Measurements from ENCODE around the gene TMEM181.

TMEM181 gene

GRCh38 chr6:158640519-158640918 is 80.6 kb downstream of the TMEM181 start:
- Histone ChIP-seq H3K36me3 (replicated peaks; ENCODE audit: low read depth, low read length) (peaks cover 15% of the 10 kb centered on the region), H2AFZ (ENCODE audit: low read depth, low read length) (no peak overlapping the region), H3K27me3 (ENCODE audit: low read depth, low read length) (no peaks in the 10 kb centered on the region), H3K9ac (ENCODE audit: low read length) (no peak overlapping the region), H3K9me3 (ENCODE audit: insufficient read depth, low read length) (no peaks in the 10 kb centered on the region), H4K20me1 (ENCODE audit: insufficient read depth, low read length) (no peaks in the 10 kb centered on the region), H3K4me3 (ENCODE audit: low read length) (no peak overlapping the region), H3K27ac (ENCODE audit: low read length) (no peak overlapping the region), H3K79me2 (ENCODE audit: low read length) (peaks cover 35% of the 10 kb centered on the region), H3K4me2 (ENCODE audit: low read length) (no peak overlapping the region), H3K4me1 (ENCODE audit: low read length) (peaks cover 12% of the 10 kb centered on the region)
- TF ChIP-seq EZH2phosphoT487 (IDR thresholded peaks at IDR 0.05; ENCODE audit: low read depth) (no peak), CTCF (IDR thresholded peaks at IDR 0.05; ENCODE audit: low read depth, low read length) (no peak)

- no peak for TF ChIP-seq CTCF (IDR thresholded peaks at IDR 0.05; ENCODE audit: low read depth, low read length)
- TF ChIP-seq EZH2phosphoT487 (IDR thresholded peaks at IDR 0.05; ENCODE audit: low read depth): no peak
- Histone ChIP-seq H3K4me1 (ENCODE audit: low read length) (peaks cover 16% of the 10 kb centered on the region), H3K36me3 (replicated peaks; ENCODE audit: low read depth, low read length) (peaks cover 10% of the 10 kb centered on the region), H3K79me2 (ENCODE audit: low read length) (peaks cover 35% of the 10 kb centered on the region), H3K9me3 (ENCODE audit: insufficient read depth, low read length) (no peaks in the 10 kb centered on the region), H3K4me2 (ENCODE audit: low read length) (no peak overlapping the region), H3K4me3 (ENCODE audit: low read length) (no peak overlapping the region), H2AFZ (ENCODE audit: low read depth, low read length) (no peak overlapping the region), H3K27me3 (ENCODE audit: low read depth, low read length) (no peaks in the 10 kb centered on the region), H3K27ac (ENCODE audit: low read length) (no peak overlapping the region), H3K9ac (ENCODE audit: low read length) (no peak overlapping the region), H4K20me1 (ENCODE audit: insufficient read depth, low read length) (no peaks in the 10 kb centered on the region)
Observed at GRCh38 chr6:158642097-158642601, 82.3 kb downstream of the TMEM181 start.

GRCh38 chr6:158643836-158644230 is 83.9 kb downstream of the TMEM181 start:
- Histone ChIP-seq H4K20me1 (ENCODE audit: insufficient read depth, low read length) (no peaks in the 10 kb centered on the region), H3K4me1 (ENCODE audit: low read length) (peaks cover 27% of the 10 kb centered on the region), H3K9me3 (ENCODE audit: insufficient read depth, low read length) (no peaks in the 10 kb centered on the region), H2AFZ (ENCODE audit: low read depth, low read length) (no peak overlapping the region), H3K36me3 (replicated peaks; ENCODE audit: low read depth, low read length) (peaks cover 10% of the 10 kb centered on the region), H3K79me2 (ENCODE audit: low read length) (peaks cover 35% of the 10 kb centered on the region), H3K4me3 (ENCODE audit: low read length) (peak overlapping the region; percentile 98), H3K9ac (ENCODE audit: low read length) (peak overlapping the region; percentile 88), H3K4me2 (ENCODE audit: low read length) (peak overlapping the region; percentile 96), H3K27me3 (ENCODE audit: low read depth, low read length) (no peaks in the 10 kb centered on the region), H3K27ac (ENCODE audit: low read length) (peak overlapping the region; percentile 38)
- TF ChIP-seq CTCF (IDR thresholded peaks at IDR 0.05; ENCODE audit: low read depth, low read length) (no peak), EZH2phosphoT487 (IDR thresholded peaks at IDR 0.05; ENCODE audit: low read depth) (no peak)

- peak within 1 kb of the TSS; percentile 88 for H2AFZ ChIP-seq (ENCODE audit: low read depth, low read length)
- H3K4me1 ChIP-seq (ENCODE audit: low read length): peaks cover 33% of the 10 kb centered on the region
- peak within 1 kb of the TSS; percentile 96 for H3K4me2 ChIP-seq (ENCODE audit: low read length)
- peak within 1 kb of the TSS; percentile 38 for H3K27ac ChIP-seq (ENCODE audit: low read length)
- H3K4me3 ChIP-seq (ENCODE audit: low read length): peak within 1 kb of the TSS; percentile 98
- peaks cover 10% of the 10 kb centered on the region for H3K36me3 ChIP-seq (replicated peaks; ENCODE audit: low read depth, low read length)
- TF ChIP-seq EZH2phosphoT487 (IDR thresholded peaks at IDR 0.05; ENCODE audit: low read depth) (no peak), CTCF (IDR thresholded peaks at IDR 0.05; ENCODE audit: low read depth, low read length) (no peak)
- no peaks in the 10 kb centered on the region for H3K9me3 ChIP-seq (ENCODE audit: insufficient read depth, low read length)
- peak within 1 kb of the TSS; percentile 88 for H3K9ac ChIP-seq (ENCODE audit: low read length)
- H4K20me1 ChIP-seq (ENCODE audit: insufficient read depth, low read length): no peaks in the 10 kb centered on the region
- no peaks in the 10 kb centered on the region for H3K27me3 ChIP-seq (ENCODE audit: low read depth, low read length)
- peaks cover 35% of the 10 kb centered on the region for H3K79me2 ChIP-seq (ENCODE audit: low read length)
Observed at GRCh38 chr6:158644231-158645063, 84.6 kb downstream of the TMEM181 start, which contains the start of gene DYNLT1. Gene DYNLT1, minus strand, starts transcription at chr6:158644743. Its CDS starts 35 bp downstream, at chr6:158644708.

Measured in OCI-LY3 (cell line).